H1 (cell line): Measurements from ENCODE around the gene AGPS. TPM values are rescaled to one million over a fixed set of nuclear protein-coding genes. Genes with fewer than 3 reads are reported as not detected.

Experiments used
- KDM5A ChIP-seq: fragments of 200-600 bp; IDR thresholded peaks from 2 replicates; pipeline ENCODE4 v1.7.1; 2012; ENCODE audit warnings: mild to moderate bottlenecking, low read length, inconsistent platforms, mixed read lengths
- POLR2AphosphoS5 ChIP-seq: IDR thresholded peaks from 2 replicates; pipeline ENCODE4 v1.6.1; 2011; ENCODE audit warnings: low read depth, low read length
- RXRA ChIP-seq: IDR thresholded peaks from 2 replicates; pipeline ENCODE4 v1.6.1; 2011; ENCODE audit warnings: low read depth, mild to moderate bottlenecking, low read length, moderate library complexity; ENCODE audit not compliant: insufficient read depth
- SIN3A ChIP-seq, 2 experiments: IDR thresholded peaks in 1 of 2; conservative IDR thresholded peaks in 1 of 2; 2 replicates each; pipeline ENCODE4 v1.6.1; 2011 to 2012; ENCODE audit warnings: low read length in 2 of 2, improper control_type of control experiment in 1 of 2, low read depth in 1 of 2, mild to moderate bottlenecking in 1 of 2
- SIRT6 ChIP-seq: IDR thresholded peaks from one replicate; pipeline ENCODE4 v1.7.1; 2012; ENCODE audit warnings: low read length, inconsistent platforms
- YY1 ChIP-seq: IDR thresholded peaks from 2 replicates; pipeline ENCODE4 v1.6.1; 2011; ENCODE audit warnings: low read depth, mild to moderate bottlenecking, low read length
- polyA plus RNA-seq, 7 experiments: library from polyadenylated mRNA; depleted of rRNA in 3 of 7; stranded (reverse) in 5 of 7; unstranded in 2 of 7; fragments of >200 nt in 5 of 7; fragments of 200-250 nt in 2 of 7; gene quantifications; 1 replicate in 5 of 7; 2 replicates in 1 of 7; 4 replicates in 1 of 7; pipeline versions ENCODE4 v1.2.1 to v1.2.3, GENCODE V29; 2011 to 2013; ENCODE audit warnings: missing spikeins in 2 of 7, mixed read lengths in 2 of 7
- total RNA-seq: library from RNA; stranded (reverse); fragmentation: NEBNext Ultra II Directional; extraction: Animal tissue kit (Norgen Biotek cat#: 25700); gene quantifications from 2 replicates; pipeline ENCODE4 v1.2.1, GENCODE V29; 2021
- TF ChIP-seq, protein P1 (sequence below): fragments of 300-600 bp; sonication (generic); IDR thresholded peaks from 2 replicates; pipeline ENCODE4 v1.7.1; 2012; ENCODE audit warnings: low read length, moderate library complexity, mild to moderate bottlenecking, inconsistent platforms; ENCODE audit not compliant: insufficient replicate concordance
- TF ChIP-seq, protein P2 (sequence below), 3 experiments: IDR thresholded peaks; 1 replicate in 2 of 3; 2 replicates in 1 of 3; pipeline versions ENCODE4 v1.5.1 to v1.6.1; 2011; ENCODE audit warnings: low read length in 3 of 3, mild to moderate bottlenecking in 3 of 3, inconsistent platforms in 2 of 3, low read depth in 1 of 3, moderate library complexity in 1 of 3; ENCODE audit not compliant: insufficient read depth in 1 of 3; ENCODE audit errors: control extremely low read depth in 1 of 3

Gene AGPS
- total and polyA plus RNA-seq, 2 of the 8 experiments (the other 6 are each of a cell fraction or from before 2014, with no cell fraction given): 7.3 to 57.8 TPM

DNA sequence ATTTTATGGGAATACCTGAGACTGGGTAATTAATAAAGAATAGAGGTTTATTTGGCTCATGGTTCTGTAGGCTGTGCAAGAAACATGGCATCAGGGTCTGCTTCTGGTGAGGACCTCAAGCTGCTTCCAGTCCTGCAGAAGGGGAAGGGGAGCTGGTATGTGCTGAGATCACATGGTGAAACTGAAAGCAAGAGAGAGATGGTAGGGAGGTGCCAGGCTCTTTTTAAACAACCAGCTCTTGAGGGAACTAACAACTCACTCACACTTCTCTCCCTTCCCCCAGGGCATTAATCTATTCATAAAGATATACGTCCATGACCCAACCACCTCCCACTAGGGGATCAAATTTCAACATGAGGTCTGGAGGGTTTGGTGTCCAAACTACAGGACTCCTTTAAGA, 40.1 kb downstream of the AGPS start (continued):
- TF ChIP-seq, protein P1, sequence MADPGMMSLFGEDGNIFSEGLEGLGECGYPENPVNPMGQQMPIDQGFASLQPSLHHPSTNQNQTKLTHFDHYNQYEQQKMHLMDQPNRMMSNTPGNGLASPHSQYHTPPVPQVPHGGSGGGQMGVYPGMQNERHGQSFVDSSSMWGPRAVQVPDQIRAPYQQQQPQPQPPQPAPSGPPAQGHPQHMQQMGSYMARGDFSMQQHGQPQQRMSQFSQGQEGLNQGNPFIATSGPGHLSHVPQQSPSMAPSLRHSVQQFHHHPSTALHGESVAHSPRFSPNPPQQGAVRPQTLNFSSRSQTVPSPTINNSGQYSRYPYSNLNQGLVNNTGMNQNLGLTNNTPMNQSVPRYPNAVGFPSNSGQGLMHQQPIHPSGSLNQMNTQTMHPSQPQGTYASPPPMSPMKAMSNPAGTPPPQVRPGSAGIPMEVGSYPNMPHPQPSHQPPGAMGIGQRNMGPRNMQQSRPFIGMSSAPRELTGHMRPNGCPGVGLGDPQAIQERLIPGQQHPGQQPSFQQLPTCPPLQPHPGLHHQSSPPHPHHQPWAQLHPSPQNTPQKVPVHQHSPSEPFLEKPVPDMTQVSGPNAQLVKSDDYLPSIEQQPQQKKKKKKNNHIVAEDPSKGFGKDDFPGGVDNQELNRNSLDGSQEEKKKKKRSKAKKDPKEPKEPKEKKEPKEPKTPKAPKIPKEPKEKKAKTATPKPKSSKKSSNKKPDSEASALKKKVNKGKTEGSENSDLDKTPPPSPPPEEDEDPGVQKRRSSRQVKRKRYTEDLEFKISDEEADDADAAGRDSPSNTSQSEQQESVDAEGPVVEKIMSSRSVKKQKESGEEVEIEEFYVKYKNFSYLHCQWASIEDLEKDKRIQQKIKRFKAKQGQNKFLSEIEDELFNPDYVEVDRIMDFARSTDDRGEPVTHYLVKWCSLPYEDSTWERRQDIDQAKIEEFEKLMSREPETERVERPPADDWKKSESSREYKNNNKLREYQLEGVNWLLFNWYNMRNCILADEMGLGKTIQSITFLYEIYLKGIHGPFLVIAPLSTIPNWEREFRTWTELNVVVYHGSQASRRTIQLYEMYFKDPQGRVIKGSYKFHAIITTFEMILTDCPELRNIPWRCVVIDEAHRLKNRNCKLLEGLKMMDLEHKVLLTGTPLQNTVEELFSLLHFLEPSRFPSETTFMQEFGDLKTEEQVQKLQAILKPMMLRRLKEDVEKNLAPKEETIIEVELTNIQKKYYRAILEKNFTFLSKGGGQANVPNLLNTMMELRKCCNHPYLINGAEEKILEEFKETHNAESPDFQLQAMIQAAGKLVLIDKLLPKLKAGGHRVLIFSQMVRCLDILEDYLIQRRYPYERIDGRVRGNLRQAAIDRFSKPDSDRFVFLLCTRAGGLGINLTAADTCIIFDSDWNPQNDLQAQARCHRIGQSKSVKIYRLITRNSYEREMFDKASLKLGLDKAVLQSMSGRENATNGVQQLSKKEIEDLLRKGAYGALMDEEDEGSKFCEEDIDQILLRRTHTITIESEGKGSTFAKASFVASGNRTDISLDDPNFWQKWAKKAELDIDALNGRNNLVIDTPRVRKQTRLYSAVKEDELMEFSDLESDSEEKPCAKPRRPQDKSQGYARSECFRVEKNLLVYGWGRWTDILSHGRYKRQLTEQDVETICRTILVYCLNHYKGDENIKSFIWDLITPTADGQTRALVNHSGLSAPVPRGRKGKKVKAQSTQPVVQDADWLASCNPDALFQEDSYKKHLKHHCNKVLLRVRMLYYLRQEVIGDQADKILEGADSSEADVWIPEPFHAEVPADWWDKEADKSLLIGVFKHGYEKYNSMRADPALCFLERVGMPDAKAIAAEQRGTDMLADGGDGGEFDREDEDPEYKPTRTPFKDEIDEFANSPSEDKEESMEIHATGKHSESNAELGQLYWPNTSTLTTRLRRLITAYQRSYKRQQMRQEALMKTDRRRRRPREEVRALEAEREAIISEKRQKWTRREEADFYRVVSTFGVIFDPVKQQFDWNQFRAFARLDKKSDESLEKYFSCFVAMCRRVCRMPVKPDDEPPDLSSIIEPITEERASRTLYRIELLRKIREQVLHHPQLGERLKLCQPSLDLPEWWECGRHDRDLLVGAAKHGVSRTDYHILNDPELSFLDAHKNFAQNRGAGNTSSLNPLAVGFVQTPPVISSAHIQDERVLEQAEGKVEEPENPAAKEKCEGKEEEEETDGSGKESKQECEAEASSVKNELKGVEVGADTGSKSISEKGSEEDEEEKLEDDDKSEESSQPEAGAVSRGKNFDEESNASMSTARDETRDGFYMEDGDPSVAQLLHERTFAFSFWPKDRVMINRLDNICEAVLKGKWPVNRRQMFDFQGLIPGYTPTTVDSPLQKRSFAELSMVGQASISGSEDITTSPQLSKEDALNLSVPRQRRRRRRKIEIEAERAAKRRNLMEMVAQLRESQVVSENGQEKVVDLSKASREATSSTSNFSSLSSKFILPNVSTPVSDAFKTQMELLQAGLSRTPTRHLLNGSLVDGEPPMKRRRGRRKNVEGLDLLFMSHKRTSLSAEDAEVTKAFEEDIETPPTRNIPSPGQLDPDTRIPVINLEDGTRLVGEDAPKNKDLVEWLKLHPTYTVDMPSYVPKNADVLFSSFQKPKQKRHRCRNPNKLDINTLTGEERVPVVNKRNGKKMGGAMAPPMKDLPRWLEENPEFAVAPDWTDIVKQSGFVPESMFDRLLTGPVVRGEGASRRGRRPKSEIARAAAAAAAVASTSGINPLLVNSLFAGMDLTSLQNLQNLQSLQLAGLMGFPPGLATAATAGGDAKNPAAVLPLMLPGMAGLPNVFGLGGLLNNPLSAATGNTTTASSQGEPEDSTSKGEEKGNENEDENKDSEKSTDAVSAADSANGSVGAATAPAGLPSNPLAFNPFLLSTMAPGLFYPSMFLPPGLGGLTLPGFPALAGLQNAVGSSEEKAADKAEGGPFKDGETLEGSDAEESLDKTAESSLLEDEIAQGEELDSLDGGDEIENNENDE: no peak
- TF ChIP-seq POLR2AphosphoS5 (no peak), RXRA (no peak), KDM5A (no peak), SIRT6 (no peak), SIN3A (conservative IDR thresholded peaks at IDR 0.05 in 1 of 2, IDR thresholded peaks at IDR 0.05 in 1 of 2; ENCODE audit: low read depth in 1 of 2, low read length in 2 of 2) (no peak), YY1 (no peak)
- TF ChIP-seq, protein P2, sequence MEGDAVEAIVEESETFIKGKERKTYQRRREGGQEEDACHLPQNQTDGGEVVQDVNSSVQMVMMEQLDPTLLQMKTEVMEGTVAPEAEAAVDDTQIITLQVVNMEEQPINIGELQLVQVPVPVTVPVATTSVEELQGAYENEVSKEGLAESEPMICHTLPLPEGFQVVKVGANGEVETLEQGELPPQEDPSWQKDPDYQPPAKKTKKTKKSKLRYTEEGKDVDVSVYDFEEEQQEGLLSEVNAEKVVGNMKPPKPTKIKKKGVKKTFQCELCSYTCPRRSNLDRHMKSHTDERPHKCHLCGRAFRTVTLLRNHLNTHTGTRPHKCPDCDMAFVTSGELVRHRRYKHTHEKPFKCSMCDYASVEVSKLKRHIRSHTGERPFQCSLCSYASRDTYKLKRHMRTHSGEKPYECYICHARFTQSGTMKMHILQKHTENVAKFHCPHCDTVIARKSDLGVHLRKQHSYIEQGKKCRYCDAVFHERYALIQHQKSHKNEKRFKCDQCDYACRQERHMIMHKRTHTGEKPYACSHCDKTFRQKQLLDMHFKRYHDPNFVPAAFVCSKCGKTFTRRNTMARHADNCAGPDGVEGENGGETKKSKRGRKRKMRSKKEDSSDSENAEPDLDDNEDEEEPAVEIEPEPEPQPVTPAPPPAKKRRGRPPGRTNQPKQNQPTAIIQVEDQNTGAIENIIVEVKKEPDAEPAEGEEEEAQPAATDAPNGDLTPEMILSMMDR (IDR thresholded peaks at IDR 0.05; ENCODE audit: control extremely low read depth in 1 of 3, insufficient read depth in 1 of 3, low read depth in 1 of 3, low read length in 3 of 3): no peak
